Neutrophil (primary cell): ENCODE measurements around the gene GRIK3.

Experiments
- H3K27ac ChIP-seq: fragments of 200-600 bp; sonication (generic); 2 replicates; pipeline ENCODE4 v1.5.1; 2016; ENCODE audit warnings: mild to moderate bottlenecking, moderate library complexity
- H3K27me3 ChIP-seq: fragments of 200-600 bp; sonication (generic); 2 replicates; pipeline ENCODE4 v1.6.0; 2016; ENCODE audit warnings: mild to moderate bottlenecking
- H3K36me3 ChIP-seq: fragments of 200-600 bp; sonication (generic); 2 replicates; pipeline ENCODE4 v1.5.1; 2017
- H3K4me1 ChIP-seq, 2 experiments: fragments of 200-600 bp in 1 of 2; sonication (generic) in 1 of 2; 1 replicate in 1 of 2; 2 replicates in 1 of 2; pipeline versions ENCODE4 v1.5.1 to v1.6.1; 2013 to 2016; ENCODE audit warnings: low read depth in 1 of 2, low read length in 1 of 2, mild to moderate bottlenecking in 1 of 2, moderate library complexity in 1 of 2; ENCODE audit not compliant: control insufficient read depth in 1 of 2, insufficient read depth in 1 of 2
- H3K4me3 ChIP-seq, 2 experiments: fragments of 200-600 bp in 1 of 2; sonication (generic) in 1 of 2; 1 replicate in 1 of 2; 2 replicates in 1 of 2; pipeline ENCODE4 v1.5.1; 2013 to 2016; ENCODE audit warnings: low read depth in 1 of 2, low read length in 1 of 2, mild to moderate bottlenecking in 1 of 2, moderate library complexity in 1 of 2
- H3K9me3 ChIP-seq: fragments of 200-600 bp; sonication (generic); 2 replicates; pipeline ENCODE4 v1.5.1; 2016
- TF ChIP-seq, protein P1 (sequence below): fragments of 200-600 bp; sonication (generic); IDR thresholded peaks from 2 replicates; pipeline ENCODE4 v1.5.1; 2016; ENCODE audit warnings: antibody characterized with exemption

The GRIK3 gene

GRCh38 chr1:36824390-36824861 is 209.9 kb downstream of the GRIK3 start:
- H3K9me3 ChIP-seq: no peaks in the 10 kb centered on the region
- no peak overlapping the region for H3K27ac ChIP-seq
- TF ChIP-seq, protein P1, sequence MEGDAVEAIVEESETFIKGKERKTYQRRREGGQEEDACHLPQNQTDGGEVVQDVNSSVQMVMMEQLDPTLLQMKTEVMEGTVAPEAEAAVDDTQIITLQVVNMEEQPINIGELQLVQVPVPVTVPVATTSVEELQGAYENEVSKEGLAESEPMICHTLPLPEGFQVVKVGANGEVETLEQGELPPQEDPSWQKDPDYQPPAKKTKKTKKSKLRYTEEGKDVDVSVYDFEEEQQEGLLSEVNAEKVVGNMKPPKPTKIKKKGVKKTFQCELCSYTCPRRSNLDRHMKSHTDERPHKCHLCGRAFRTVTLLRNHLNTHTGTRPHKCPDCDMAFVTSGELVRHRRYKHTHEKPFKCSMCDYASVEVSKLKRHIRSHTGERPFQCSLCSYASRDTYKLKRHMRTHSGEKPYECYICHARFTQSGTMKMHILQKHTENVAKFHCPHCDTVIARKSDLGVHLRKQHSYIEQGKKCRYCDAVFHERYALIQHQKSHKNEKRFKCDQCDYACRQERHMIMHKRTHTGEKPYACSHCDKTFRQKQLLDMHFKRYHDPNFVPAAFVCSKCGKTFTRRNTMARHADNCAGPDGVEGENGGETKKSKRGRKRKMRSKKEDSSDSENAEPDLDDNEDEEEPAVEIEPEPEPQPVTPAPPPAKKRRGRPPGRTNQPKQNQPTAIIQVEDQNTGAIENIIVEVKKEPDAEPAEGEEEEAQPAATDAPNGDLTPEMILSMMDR: no peak
- no peaks in the 10 kb centered on the region for H3K4me1 ChIP-seq
- H3K4me3 ChIP-seq: no peak overlapping the region
- H3K36me3 ChIP-seq: no peaks in the 10 kb centered on the region
- peaks cover 8% of the 10 kb centered on the region for H3K27me3 ChIP-seq

- Histone ChIP-seq H3K4me1 (no peaks in the 10 kb centered on the region), H3K36me3 (no peaks in the 10 kb centered on the region), H3K9me3 (no peaks in the 10 kb centered on the region), H3K27me3 (peaks cover 14% of the 10 kb centered on the region), H3K27ac (no peak overlapping the region), H3K4me3 (no peak overlapping the region)
- TF ChIP-seq, protein P1: no peak
Observed at GRCh38 chr1:36822648-36823047, 211.7 kb downstream of the GRIK3 start.

GRCh38 chr1:36821386-36821785 is 212.9 kb downstream of the GRIK3 start:
- Histone ChIP-seq H3K9me3 (no peaks in the 10 kb centered on the region), H3K27me3 (peaks cover 19% of the 10 kb centered on the region), H3K27ac (no peak overlapping the region), H3K4me3 (no peak overlapping the region), H3K4me1 (no peaks in the 10 kb centered on the region), H3K36me3 (no peaks in the 10 kb centered on the region)
- TF ChIP-seq, protein P1: no peak

DNA sequence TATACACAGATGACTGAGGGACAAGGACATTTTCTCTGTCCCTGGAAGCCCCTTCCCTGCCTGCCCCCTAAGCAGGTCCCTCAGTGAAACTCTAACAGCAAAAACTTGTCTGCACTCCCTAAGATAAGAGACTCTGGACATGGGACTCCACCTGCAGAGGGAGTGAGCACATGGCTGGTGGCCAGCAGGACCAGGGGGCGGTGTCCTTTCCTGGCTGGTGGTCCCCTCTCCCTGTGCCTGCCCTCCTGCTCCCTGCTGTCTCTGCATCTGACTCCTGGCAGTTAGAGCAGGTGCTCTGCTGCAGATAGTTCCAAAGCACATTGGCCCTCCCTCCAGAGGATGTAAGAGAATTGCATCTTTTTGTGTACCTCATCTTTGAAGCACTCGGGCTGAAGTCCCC is 215.5 kb downstream of the GRIK3 start:
- Histone ChIP-seq H3K9me3 (no peaks in the 10 kb centered on the region), H3K27me3 (peaks cover 13% of the 10 kb centered on the region), H3K4me3 (no peak overlapping the region), H3K4me1 (no peaks in the 10 kb centered on the region), H3K36me3 (no peaks in the 10 kb centered on the region), H3K27ac (no peak overlapping the region)
- TF ChIP-seq, protein P1: no peak

DNA sequence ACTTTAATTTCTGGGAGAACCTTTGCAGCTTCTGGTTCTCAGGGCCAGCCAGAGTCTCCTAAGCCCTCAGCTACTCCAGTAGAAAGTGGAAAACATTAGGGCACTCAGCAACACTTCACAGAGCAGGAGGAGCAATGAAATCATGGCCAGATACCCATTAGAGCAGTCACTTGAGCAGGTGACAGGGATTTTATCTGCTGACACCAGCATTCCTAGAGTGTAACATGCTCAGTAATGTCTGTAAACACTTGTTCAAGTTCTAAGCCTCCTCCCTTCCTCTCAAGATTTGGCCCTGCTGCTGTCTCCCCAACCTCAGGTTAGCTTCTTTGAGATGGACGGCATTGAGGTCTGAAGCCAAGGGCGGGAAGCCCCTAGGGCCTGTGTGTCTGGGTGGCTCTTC is 218.0 kb downstream of the GRIK3 start:
- Histone ChIP-seq H3K27me3 (peaks cover 13% of the 10 kb centered on the region), H3K4me1 (no peaks in the 10 kb centered on the region), H3K36me3 (no peaks in the 10 kb centered on the region), H3K9me3 (no peaks in the 10 kb centered on the region), H3K4me3 (no peak overlapping the region), H3K27ac (no peak overlapping the region)
- TF ChIP-seq, protein P1: no peak

- no peak overlapping the region for H3K4me3 ChIP-seq
- no peaks in the 10 kb centered on the region for H3K9me3 ChIP-seq
- TF ChIP-seq, protein P1: no peak
- H3K36me3 ChIP-seq: no peaks in the 10 kb centered on the region
- H3K27ac ChIP-seq: no peak overlapping the region
- H3K4me1 ChIP-seq: no peaks in the 10 kb centered on the region
- H3K27me3 ChIP-seq: peaks cover 13% of the 10 kb centered on the region
Observed at GRCh38 chr1:36814774-36815173, 219.5 kb downstream of the GRIK3 start.
